OCI-LY7 (cell line): ENCODE results near the gene GALNT2. TPM values are rescaled to one million over a fixed set of nuclear protein-coding genes. Genes with fewer than 3 reads are reported as not detected.

Experiments used
- BruUV-seq: library from RNA; stranded (reverse); fragments of 400-500 nt; replicated peaks from 2 replicates; lab custom pipeline; 2021; lab: Mats Ljungman, UMichigan
- CTCF ChIA-PET: fragments of 300-600 bp; sonication (Branson Sonifier 250); formaldehyde crosslinking; loops from one replicate; lab custom pipeline; 2022; ENCODE audit warnings: antibody characterized with exemption; ENCODE audit not compliant: unreplicated experiment; lab: Charles Lee
- POLR2A ChIA-PET: fragments of 300-600 bp; sonication (Branson Sonifier 250); formaldehyde crosslinking; loops from one replicate; lab custom pipeline; 2022; ENCODE audit warnings: antibody characterized with exemption; lab: Charles Lee
- DNase-seq: peaks from one replicate; pipeline ENCODE4 v3.0.0-alpha.2; 2015; ENCODE audit warnings: low spot score
- H2AFZ ChIP-seq: fragments of 200-600 bp; sonication (generic), shearing (Covaris generic); 2 replicates; pipeline ENCODE4 v1.6.1; 2014; ENCODE audit warnings: mild to moderate bottlenecking, antibody characterized with exemption, low read length, moderate library complexity
- H3K27ac ChIP-seq: fragments of 200-600 bp; sonication (generic); 2 replicates; pipeline ENCODE4 v1.5.1; 2014; ENCODE audit warnings: mixed run types, low read depth, mild to moderate bottlenecking, moderate library complexity, low read length, inconsistent platforms; ENCODE audit not compliant: poor library complexity, severe bottlenecking
- H3K36me3 ChIP-seq: fragments of 200-600 bp; sonication (generic); 2 replicates; pipeline ENCODE4 v1.6.1; 2014; ENCODE audit warnings: mild to moderate bottlenecking, antibody characterized with exemption, low read length, moderate library complexity, mixed read lengths; ENCODE audit not compliant: insufficient read depth
- H3K4me1 ChIP-seq: fragments of 200-600 bp; sonication (generic); 2 replicates; pipeline ENCODE4 v1.5.1; 2014; ENCODE audit warnings: mild to moderate bottlenecking, low read length; ENCODE audit not compliant: insufficient read depth, poor library complexity, severe bottlenecking
- H3K4me2 ChIP-seq: fragments of 200-600 bp; sonication (generic); 2 replicates; pipeline ENCODE4 v1.6.1; 2014; ENCODE audit warnings: mild to moderate bottlenecking, low read length
- H3K4me3 ChIP-seq: fragments of 200-600 bp; sonication (generic); 2 replicates; pipeline ENCODE4 v1.5.1; 2014; ENCODE audit warnings: mild to moderate bottlenecking, low read depth, low read length; ENCODE audit not compliant: poor library complexity, severe bottlenecking
- H3K79me2 ChIP-seq: fragments of 200-600 bp; sonication (generic); 2 replicates; pipeline ENCODE4 v1.6.1; 2016; ENCODE audit warnings: low read depth, mild to moderate bottlenecking, low read length, moderate library complexity, mixed read lengths; ENCODE audit not compliant: insufficient read depth
- H3K9me2 ChIP-seq: fragments of 200-600 bp; sonication (generic); 2 replicates; pipeline ENCODE4 v1.6.1; 2016; ENCODE audit warnings: mild to moderate bottlenecking, low read length, mixed read lengths; ENCODE audit not compliant: insufficient read depth
- H3K9me3 ChIP-seq: fragments of 200-600 bp; sonication (generic); 2 replicates; pipeline ENCODE4 v1.6.1; 2014; ENCODE audit warnings: mild to moderate bottlenecking, mixed run types, low read length, mixed read lengths
- H4K20me1 ChIP-seq: fragments of 200-600 bp; sonication (generic); 2 replicates; pipeline ENCODE4 v1.6.1; 2014; ENCODE audit warnings: mild to moderate bottlenecking, antibody characterized with exemption, low read length, moderate library complexity, mixed read lengths; ENCODE audit not compliant: insufficient read depth
- CTCF ChIP-seq: fragments of 200-600 bp; sonication (generic); conservative IDR thresholded peaks from 2 replicates; pipeline ENCODE4 v1.5.1; 2014; ENCODE audit warnings: mild to moderate bottlenecking, antibody characterized with exemption, low read length, moderate library complexity, mixed read lengths
- EZH2phosphoT487 ChIP-seq: fragments of 200-600 bp; sonication (generic); IDR thresholded peaks from 2 replicates; pipeline ENCODE4 v1.6.1; 2018; ENCODE audit warnings: low read depth, borderline replicate concordance, mild to moderate bottlenecking, mixed run types, antibody characterized with exemption, low read length, moderate library complexity, mixed read lengths
- intact Hi-C: fragments of 100-400 bp; cut with micrococcal nuclease; formaldehyde crosslinking; loops from one replicate; pipeline ENCODE4 v1.10.0; 2022; ENCODE audit not compliant: unreplicated experiment
- total RNA-seq, 2 experiments: library from RNA; depleted of rRNA in 1 of 2; stranded (reverse); fragments of >200 nt in 1 of 2; shearing (Covaris generic) in 1 of 2; gene quantifications; 2 replicates each; pipeline ENCODE4 v1.2.3, GENCODE V29; 2014 to 2022

Gene GALNT2
- total RNA-seq, 2 experiments from 2014 or later, result 29.9 to 67.3 TPM

GRCh38 chr1:230260831-230261230 lies 193.8 kb downstream of the GALNT2 start:
- BruUV-seq, result no TSS peak
- peaks cover 63% of the 10 kb centered on the region for H3K36me3 ChIP-seq
- H4K20me1 ChIP-seq, result no peaks in the 10 kb centered on the region
- POLR2A ChIA-PET, result interaction anchor here (0.7 kb wide), 1 partner anchor 99 kb away, joined by 6 read pairs; no protein-coding TSS in a partner anchor
- no peak overlapping the region for H3K4me3 ChIP-seq
- CTCF ChIA-PET, result no interaction called here
- no peak overlapping the region for H2AFZ ChIP-seq
- intact Hi-C loops, result no loop called here
- no peaks in the 10 kb centered on the region for H3K79me2 ChIP-seq
- TF ChIP-seq EZH2phosphoT487, result no peak
- TF ChIP-seq CTCF, result no peak
- H3K4me2 ChIP-seq, result no peak overlapping the region
- H3K9me2 ChIP-seq, result no peaks in the 10 kb centered on the region
- H3K27ac ChIP-seq, result no peak overlapping the region
- DNase-seq, result no peak
- peaks cover 10% of the 10 kb centered on the region; the same call in 1 of the 2 replicates for H3K9me3 ChIP-seq
- H3K4me1 ChIP-seq, result peaks cover 7% of the 10 kb centered on the region

- CTCF ChIA-PET, result no interaction called here
- H3K79me2 ChIP-seq, result no peaks in the 10 kb centered on the region
- BruUV-seq, result no TSS peak
- no peaks in the 10 kb centered on the region for H4K20me1 ChIP-seq
- no peak overlapping the region for H3K4me2 ChIP-seq
- peaks cover 10% of the 10 kb centered on the region; the same call in 1 of the 2 replicates for H3K9me3 ChIP-seq
- no peak for DNase-seq
- H3K36me3 ChIP-seq, result peaks cover 58% of the 10 kb centered on the region
- no peak overlapping the region for H2AFZ ChIP-seq
- TF ChIP-seq EZH2phosphoT487 (no peak), CTCF (no peak)
- H3K27ac ChIP-seq, result no peak overlapping the region
- H3K4me3 ChIP-seq, result no peak overlapping the region
- H3K4me1 ChIP-seq, result peaks cover 7% of the 10 kb centered on the region
- intact Hi-C loops, result no loop called here
- no peaks in the 10 kb centered on the region for H3K9me2 ChIP-seq
- POLR2A ChIA-PET, result interaction anchor here (0.6 to 0.7 kb wide), 2 partner anchors 92 to 1018 kb away, joined by 3 read pairs; no protein-coding TSS in a partner anchor
These were observed 195.1 kb downstream of the GALNT2 start for GRCh38 chr1:230261928-230262650.
